Activated T-cell treated with anti-CD3 and anti-CD28 coated beads for 48 hours (primary cell): ENCODE results near the gene PCOLCE2.
A peak's percentile ranks its signal among the peaks of the same experiment; 100 is the strongest.

Experiments
- DNase-seq: peaks from one replicate; pipeline ENCODE4 v3.0.0-alpha.2; 2020; ENCODE audit warnings: low read depth

Gene PCOLCE2

GRCh38 chr3:142863930-142864920 lies 24.7 kb downstream of the PCOLCE2 start:
- no peak for DNase-seq

- no peak for DNase-seq
These were observed 25.7 kb downstream of the PCOLCE2 start for GRCh38 chr3:142863010-142863817.

GRCh38 chr3:142861926-142862325 lies 27.0 kb downstream of the PCOLCE2 start:
- DNase-seq: no peak

- no peak for DNase-seq
These were observed 30.8 kb downstream of the PCOLCE2 start for GRCh38 chr3:142858043-142858442.

- no peak for DNase-seq
These were observed 31.8 kb downstream of the PCOLCE2 start for GRCh38 chr3:142857056-142857455.

- DNase-seq: no peak
These were observed 35.4 kb downstream of the PCOLCE2 start for GRCh38 chr3:142853270-142854168.

GRCh38 chr3:142852009-142852408 lies 36.9 kb downstream of the PCOLCE2 start:
- no peak for DNase-seq

- peak; percentile 5 for DNase-seq
These were observed 38.4 kb downstream of the PCOLCE2 start for GRCh38 chr3:142850395-142851023.

- no peak for DNase-seq
These were observed 39.7 kb downstream of the PCOLCE2 start for GRCh38 chr3:142849148-142849547.

GRCh38 chr3:142846779-142847577 lies 41.9 kb downstream of the PCOLCE2 start:
- no peak for DNase-seq

GRCh38 chr3:142844339-142844977 lies 44.4 kb downstream of the PCOLCE2 start:
- no peak for DNase-seq

- no peak for DNase-seq
These were observed 49.1 kb downstream of the PCOLCE2 start for GRCh38 chr3:142839831-142840230.

- DNase-seq: no peak
These were observed 51.4 kb downstream of the PCOLCE2 start for GRCh38 chr3:142837526-142837925.

GRCh38 chr3:142828703-142829305 lies 60.1 kb downstream of the PCOLCE2 start:
- DNase-seq: peak; percentile 60

- DNase-seq: no peak
These were observed 69.7 kb downstream of the PCOLCE2 start for GRCh38 chr3:142819179-142819578.

GRCh38 chr3:142818651-142819050 lies 70.2 kb downstream of the PCOLCE2 start:
- no peak for DNase-seq

- no peak for DNase-seq
These were observed 71.0 kb downstream of the PCOLCE2 start for GRCh38 chr3:142817897-142818296.

- no peak for DNase-seq
These were observed 71.5 kb downstream of the PCOLCE2 start for GRCh38 chr3:142817356-142817755.

GRCh38 chr3:142815803-142816202 lies 73.1 kb downstream of the PCOLCE2 start:
- no peak for DNase-seq

- no peak for DNase-seq
These were observed 79.6 kb downstream of the PCOLCE2 start for GRCh38 chr3:142809259-142809658.
